CD14-positive monocyte (primary cell): ENCODE measurements around the gene MED29. TPM values are rescaled to one million over a fixed set of nuclear protein-coding genes. Genes with fewer than 3 reads are reported as not detected.

Experiments
- DNase-seq, 3 donors: peaks; one replicate each; pipeline ENCODE4 v3.0.0-alpha.2; 2011 to 2022
- H2AFZ ChIP-seq: 2 replicates; pipeline ENCODE4 v1.6.0; 2012; ENCODE audit warnings: mild to moderate bottlenecking, low read depth, low read length, inconsistent platforms; ENCODE audit not compliant: insufficient read depth, poor library complexity, severe bottlenecking
- H3K27ac ChIP-seq, 2 donors: 1 replicate in 1 of 2; 2 replicates in 1 of 2; pipeline ENCODE4 v1.5.1; 2012 to 2013; ENCODE audit warnings: low read length in 2 of 2, control low read depth in 1 of 2, inconsistent platforms in 1 of 2, low read depth in 1 of 2, mild to moderate bottlenecking in 1 of 2
- H3K27me3 ChIP-seq, 2 donors: one replicate each; pipeline versions ENCODE4 v1.6.0 to v1.6.1; 2011 to 2013; ENCODE audit warnings: low read length in 2 of 2; ENCODE audit not compliant: control insufficient read depth in 2 of 2, insufficient read depth in 2 of 2
- H3K36me3 ChIP-seq, 2 donors: replicated peaks in 1 of 2; 1 replicate in 1 of 2; 2 replicates in 1 of 2; pipeline versions ENCODE4 v1.5.1 to v1.6.1; 2012 to 2013; ENCODE audit warnings: low read length in 2 of 2, control low read depth in 1 of 2, inconsistent platforms in 1 of 2, mild to moderate bottlenecking in 1 of 2; ENCODE audit not compliant: insufficient read depth in 2 of 2, control insufficient read depth in 1 of 2
- H3K4me1 ChIP-seq, 2 donors: 1 replicate in 1 of 2; 2 replicates in 1 of 2; pipeline versions ENCODE4 v1.5.1 to v1.6.1; 2012 to 2013; ENCODE audit warnings: low read length in 2 of 2, control low read depth in 1 of 2, inconsistent platforms in 1 of 2, mild to moderate bottlenecking in 1 of 2, moderate library complexity in 1 of 2; ENCODE audit not compliant: insufficient read depth in 2 of 2, control insufficient read depth in 1 of 2
- H3K4me2 ChIP-seq: replicated peaks from 2 replicates; pipeline ENCODE3; 2012; ENCODE audit warnings: low read length, moderate library complexity, mild to moderate bottlenecking; ENCODE audit not compliant: poor library complexity, severe bottlenecking; ENCODE audit errors: extremely low read depth
- H3K4me3 ChIP-seq, 3 experiments: fragments of 200-600 bp in 1 of 3; sonication (generic) in 1 of 3; replicated peaks in 1 of 3; 1 replicate in 2 of 3; 2 replicates in 1 of 3; pipeline ENCODE4 v1.5.1; 2011 to 2013; ENCODE audit warnings: low read length in 3 of 3, mild to moderate bottlenecking in 3 of 3, control low read depth in 2 of 3, low read depth in 2 of 3, inconsistent platforms in 1 of 3, moderate library complexity in 1 of 3
- H3K79me2 ChIP-seq: 2 replicates; pipeline ENCODE4 v1.6.0; 2012; ENCODE audit warnings: mild to moderate bottlenecking, control low read depth, inconsistent platforms, low read length, moderate library complexity; ENCODE audit not compliant: insufficient read depth
- H3K9ac ChIP-seq: 2 replicates; pipeline ENCODE4 v1.6.0; 2017; ENCODE audit warnings: low read length, mild to moderate bottlenecking; ENCODE audit not compliant: insufficient read depth, poor library complexity, severe bottlenecking
- H3K9me3 ChIP-seq, 2 donors: replicated peaks in 1 of 2; 1 replicate in 1 of 2; 2 replicates in 1 of 2; pipeline versions ENCODE4 v1.5.1 to v1.6.1; 2012 to 2013; ENCODE audit warnings: low read length in 2 of 2, control low read depth in 1 of 2; ENCODE audit not compliant: control insufficient read depth in 1 of 2, insufficient read depth in 1 of 2
- H4K20me1 ChIP-seq: 2 replicates; pipeline ENCODE4 v1.6.0; 2012; ENCODE audit warnings: mild to moderate bottlenecking, low read length, control low read depth, moderate library complexity; ENCODE audit not compliant: insufficient read depth
- H3K27ac Mint-ChIP-seq, 7 donors: one replicate each; pipeline ENCODE4 v1.8.0; 2020; ENCODE audit warnings: mild to moderate bottlenecking in 7 of 7, mixed read lengths in 7 of 7, moderate library complexity in 6 of 7, inconsistent platforms in 2 of 7
- H3K27me3 Mint-ChIP-seq, 3 donors: one replicate each; pipeline ENCODE4 v1.8.0; 2021 to 2022; ENCODE audit warnings: low read depth in 3 of 3, mild to moderate bottlenecking in 3 of 3, mixed read lengths in 3 of 3, moderate library complexity in 3 of 3, inconsistent platforms in 1 of 3
- H3K36me3 Mint-ChIP-seq, 2 donors: one replicate each; pipeline ENCODE4 v1.8.0; 2020; ENCODE audit warnings: mixed read lengths in 2 of 2, inconsistent platforms in 1 of 2, mild to moderate bottlenecking in 1 of 2
- H3K4me1 Mint-ChIP-seq: one replicate; pipeline ENCODE4 v1.8.0; 2020; ENCODE audit warnings: mild to moderate bottlenecking, mixed read lengths
- H3K4me3 Mint-ChIP-seq, 2 donors: one replicate each; pipeline ENCODE4 v1.8.0; 2020; ENCODE audit warnings: mild to moderate bottlenecking in 2 of 2, mixed read lengths in 2 of 2, moderate library complexity in 1 of 2
- H3K9me3 Mint-ChIP-seq, 7 donors: one replicate each; pipeline ENCODE4 v1.8.0; 2020 to 2022; ENCODE audit warnings: mixed read lengths in 7 of 7, mild to moderate bottlenecking in 6 of 7, moderate library complexity in 6 of 7, inconsistent platforms in 2 of 7
- WGBS: methylation state at CpG from one replicate; pipeline ENCODE4 v1.1.5; 2013; ENCODE audit warnings: missing lambda C conversion rate; ENCODE audit not compliant: insufficient coverage; 5-methylcytosine and 5-hydroxymethylcytosine counted together
- intact Hi-C, 2 donors: fragments of 100-400 bp; cut with micrococcal nuclease; formaldehyde crosslinking; loops; one replicate each; pipeline versions ENCODE4 v1.15.0 to v1.15.1; 2023
- polyA plus RNA-seq, 3 donors: library from polyadenylated mRNA; depleted of rRNA in 1 of 3; unstranded in 2 of 3; stranded (reverse) in 1 of 3; fragments of 300-500 nt in 2 of 3; fragments of >200 nt in 1 of 3; fragmentation: Illumina TruSeq in 2 of 3; gene quantifications; 1 replicate in 2 of 3; 2 replicates in 1 of 3; pipeline ENCODE4 v1.2.3, GENCODE V29; 2012 to 2021
- TF ChIP-seq, protein P1 (sequence below): fragments of 200-600 bp; IDR thresholded peaks from one replicate; pipeline ENCODE4 v1.8.0; 2022; ENCODE audit warnings: antibody characterized with exemption, mild to moderate bottlenecking

MED29 gene
- polyA plus RNA-seq, 3 donors = 35.8 to 38.2 (median 37.0) TPM

DNA sequence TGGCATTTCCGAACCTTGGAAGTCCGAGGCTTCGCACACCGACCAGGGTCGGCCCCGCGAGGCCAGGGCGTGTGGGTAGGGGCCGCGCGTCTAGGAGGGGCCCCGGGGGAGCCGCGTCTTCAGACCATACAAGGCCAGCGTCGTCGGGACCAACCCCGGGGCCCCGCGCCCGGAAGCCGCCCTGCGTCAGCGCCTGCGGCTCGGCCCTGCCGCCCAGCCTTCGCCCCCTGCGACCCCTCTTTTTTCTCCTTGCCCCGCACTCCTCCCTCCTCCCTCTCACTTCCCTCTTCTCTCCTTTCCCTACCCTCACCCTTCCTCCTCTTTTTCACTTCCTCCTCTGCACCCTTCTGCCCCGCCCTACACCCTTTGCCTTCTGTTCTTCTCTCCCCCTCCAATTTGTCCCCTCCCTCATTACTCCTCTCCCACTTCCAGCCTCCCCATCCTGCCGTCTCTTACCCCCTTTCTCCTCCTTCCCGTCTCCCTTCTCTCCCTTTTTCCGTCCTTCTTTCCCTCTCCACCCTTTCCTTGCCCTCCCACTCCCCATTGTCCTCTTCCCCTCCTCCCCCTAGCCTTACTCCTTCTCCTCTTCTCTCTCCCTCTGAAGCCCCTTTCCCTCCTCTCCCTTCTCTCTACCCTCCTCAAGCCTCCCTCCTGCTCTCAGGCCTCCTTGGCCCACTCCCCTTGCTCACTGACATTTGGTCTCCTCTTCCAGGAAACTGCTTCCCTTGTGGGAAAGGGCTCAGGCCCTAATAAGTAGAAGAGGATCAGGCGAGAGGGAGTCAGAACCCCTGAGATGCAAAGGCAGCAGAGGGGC, 19.0 kb downstream of the MED29 start:
- intact Hi-C loops = loop anchor here in 1 of 2 donors (1.0 kb wide), 1 partner anchor 8 kb away; no protein-coding TSS in a partner anchor
- peak overlapping the region; percentile 91 to 99 for H3K4me3 Mint-ChIP-seq
- H3K36me3 ChIP-seq = peaks cover 23% of the 10 kb centered on the region in 2 donors
- H2AFZ ChIP-seq = no peak overlapping the region
- DNase-seq = peak; percentile 76 to 79 (median 78)
- peaks cover 2 to 36% (median 10%) of the 10 kb centered on the region in 3 donors for H3K27me3 Mint-ChIP-seq
- H3K27me3 ChIP-seq = no peaks in the 10 kb centered on the region
- H3K27ac Mint-ChIP-seq = peak overlapping the region; percentile 96 to 100 (median 98)
- peaks cover 71% of the 10 kb centered on the region for H3K79me2 ChIP-seq
- H3K27ac ChIP-seq = peak overlapping the region; percentile 98 to 99
- H3K4me1 Mint-ChIP-seq = peaks cover 33% of the 10 kb centered on the region
- peak overlapping the region; percentile 89 to 96 (median 91) for H3K4me3 ChIP-seq
- peak overlapping the region; percentile 100 for H3K9ac ChIP-seq
- peak overlapping the region; percentile 83 for H3K4me2 ChIP-seq
- peaks cover 40 to 52% of the 10 kb centered on the region in 2 donors for H3K36me3 Mint-ChIP-seq
- no peaks in the 10 kb centered on the region for H3K9me3 ChIP-seq
- H4K20me1 ChIP-seq = peaks cover 78% of the 10 kb centered on the region
- peaks cover 36 to 39% of the 10 kb centered on the region in 2 donors for H3K4me1 ChIP-seq
- WGBS = under 1% methylated on average over 35 of the region's 35 CpGs
- H3K9me3 Mint-ChIP-seq = peaks cover 6 to 27% (median 19%) of the 10 kb centered on the region in 7 donors
- TF ChIP-seq, protein P1, sequence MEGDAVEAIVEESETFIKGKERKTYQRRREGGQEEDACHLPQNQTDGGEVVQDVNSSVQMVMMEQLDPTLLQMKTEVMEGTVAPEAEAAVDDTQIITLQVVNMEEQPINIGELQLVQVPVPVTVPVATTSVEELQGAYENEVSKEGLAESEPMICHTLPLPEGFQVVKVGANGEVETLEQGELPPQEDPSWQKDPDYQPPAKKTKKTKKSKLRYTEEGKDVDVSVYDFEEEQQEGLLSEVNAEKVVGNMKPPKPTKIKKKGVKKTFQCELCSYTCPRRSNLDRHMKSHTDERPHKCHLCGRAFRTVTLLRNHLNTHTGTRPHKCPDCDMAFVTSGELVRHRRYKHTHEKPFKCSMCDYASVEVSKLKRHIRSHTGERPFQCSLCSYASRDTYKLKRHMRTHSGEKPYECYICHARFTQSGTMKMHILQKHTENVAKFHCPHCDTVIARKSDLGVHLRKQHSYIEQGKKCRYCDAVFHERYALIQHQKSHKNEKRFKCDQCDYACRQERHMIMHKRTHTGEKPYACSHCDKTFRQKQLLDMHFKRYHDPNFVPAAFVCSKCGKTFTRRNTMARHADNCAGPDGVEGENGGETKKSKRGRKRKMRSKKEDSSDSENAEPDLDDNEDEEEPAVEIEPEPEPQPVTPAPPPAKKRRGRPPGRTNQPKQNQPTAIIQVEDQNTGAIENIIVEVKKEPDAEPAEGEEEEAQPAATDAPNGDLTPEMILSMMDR = no peak

DNA sequence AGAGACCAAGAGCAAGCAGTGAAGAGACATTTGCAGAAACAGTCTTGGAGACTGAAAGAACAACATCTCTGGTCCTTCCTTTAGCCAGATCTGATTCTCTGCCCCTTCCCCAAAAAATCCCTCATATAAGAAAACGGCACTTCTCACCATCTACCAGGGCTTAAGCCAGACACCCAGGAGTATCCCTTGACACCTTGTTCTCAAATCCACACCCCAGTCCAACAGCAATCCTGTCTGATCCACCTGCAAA, 19.6 kb downstream of the MED29 start:
- peak in 1 of 3 donors; percentile 43 for DNase-seq
- TF ChIP-seq, protein P1 = no peak
- Mint-ChIP-seq H3K27me3 (peaks cover 2 to 36% (median 10%) of the 10 kb centered on the region in 3 donors), H3K36me3 (peaks cover 40 to 56% of the 10 kb centered on the region in 2 donors), H3K27ac (peak overlapping the region; percentile 96 to 100 (median 98)), H3K4me3 (peak overlapping the region; percentile 91 to 99), H3K9me3 (peaks cover 6 to 27% (median 19%) of the 10 kb centered on the region in 7 donors), H3K4me1 (peaks cover 29% of the 10 kb centered on the region)
- Histone ChIP-seq H2AFZ (no peak overlapping the region), H3K4me1 (peaks cover 31 to 34% of the 10 kb centered on the region in 2 donors), H4K20me1 (peaks cover 83% of the 10 kb centered on the region), H3K4me2 (peak overlapping the region; percentile 83), H3K79me2 (peaks cover 66% of the 10 kb centered on the region), H3K9me3 (no peaks in the 10 kb centered on the region), H3K36me3 (peaks cover 23% of the 10 kb centered on the region in 2 donors), H3K27me3 (no peaks in the 10 kb centered on the region), H3K4me3 (peak overlapping the region; percentile 89 to 96 (median 91)), H3K27ac (peak overlapping the region; percentile 98 to 99), H3K9ac (peak overlapping the region; percentile 100)
- 38% methylated on average over 1 of the region's 1 CpG for WGBS
- intact Hi-C loops = loop anchor here in 1 of 2 donors (1.0 kb wide), 1 partner anchor 8 kb away; no protein-coding TSS in a partner anchor
